ENCODE measurements around the gene KLF4. TPM values are rescaled to one million over a fixed set of nuclear protein-coding genes. Genes with fewer than 3 reads are reported as not detected.

Gene KLF4
- total RNA-seq, 1 experiment from 2014 or later: 7.1 TPM

- H3K27me3 ChIP-seq (ENCODE audit: insufficient read depth, low read length): peaks cover 2% of the 10 kb centered on the region
- no peak overlapping the region for H3K14ac ChIP-seq (ENCODE audit: insufficient read depth, low read length)
- no peak overlapping the region for H3K4me2 ChIP-seq (ENCODE audit: insufficient read depth, insufficient read length, low read length)
- peaks cover 0 to 6% (median 0%) of the 10 kb centered on the region in 3 experiments; a peak in 2 of 7 replicates for H3K36me3 Mint-ChIP-seq (ENCODE audit: insufficient read depth in 1 of 3, low read depth in 3 of 3)
- peaks cover 7% of the 10 kb centered on the region for H3K23me2 ChIP-seq (ENCODE audit: insufficient read length, low read depth, low read length, poor library complexity, severe bottlenecking)
- H3K79me1 ChIP-seq (ENCODE audit: insufficient read depth, low read depth, low read length, poor library complexity, severe bottlenecking): no peaks in the 10 kb centered on the region
- H3K9me3 ChIP-seq (ENCODE audit: control insufficient read depth, low read depth, low read length): no peaks in the 10 kb centered on the region
- no peak for DNase-seq
- H3K56ac ChIP-seq (ENCODE audit: insufficient read length, low read depth, low read length): no peak overlapping the region
- no peak overlapping the region for H2BK15ac ChIP-seq (ENCODE audit: low read depth, low read length)
- no peak overlapping the region for H2BK12ac ChIP-seq (ENCODE audit: insufficient read length, low read depth, low read length)
- no peak overlapping the region for H3K23ac ChIP-seq (ENCODE audit: insufficient read length, low read depth, low read length)
- no CpG with 5 or more reads among the region's 1 CpG for WGBS (ENCODE audit: extremely low coverage, insufficient read length, low lambda C conversion rate)
- no peaks in the 10 kb centered on the region for H3K4me1 ChIP-seq (ENCODE audit: insufficient read depth, low read length)
- H3K9me3 Mint-ChIP-seq: peaks cover 0 to 5% of the 10 kb centered on the region in 2 experiments; a peak in 1 of 5 replicates
- H4K91ac ChIP-seq (ENCODE audit: insufficient read length, low read depth, low read length): no peak overlapping the region
- no peak overlapping the region for H2AK5ac ChIP-seq (ENCODE audit: insufficient read length, low read length)
- H3K9ac ChIP-seq (ENCODE audit: extremely low read depth, insufficient read length, low read length): no peak overlapping the region
- H2BK20ac ChIP-seq (ENCODE audit: low read depth, low read length, poor library complexity, severe bottlenecking): no peak overlapping the region
- no peak overlapping the region for H4K8ac ChIP-seq (replicated peaks; ENCODE audit: insufficient read length, low read depth, low read length)
- H2AFZ ChIP-seq (ENCODE audit: low read length): no peak overlapping the region
- H3K4ac ChIP-seq (ENCODE audit: low read depth, low read length): no peak overlapping the region
- H4K20me1 ChIP-seq (ENCODE audit: control insufficient read depth, insufficient read depth, insufficient read length): no peaks in the 10 kb centered on the region
- no peak overlapping the region for H3K4me3 Mint-ChIP-seq
- no peak overlapping the region for H3K27ac ChIP-seq (ENCODE audit: insufficient read length, low read depth, low read length)
- no peak overlapping the region for H3T11ph ChIP-seq (ENCODE audit: low read length)
- H3K27me3 Mint-ChIP-seq (ENCODE audit: low read depth): peaks cover 32% of the 10 kb centered on the region
- H4K5ac ChIP-seq (ENCODE audit: insufficient read length, low read depth, low read length): no peak overlapping the region
- TF ChIP-seq, protein P1, sequence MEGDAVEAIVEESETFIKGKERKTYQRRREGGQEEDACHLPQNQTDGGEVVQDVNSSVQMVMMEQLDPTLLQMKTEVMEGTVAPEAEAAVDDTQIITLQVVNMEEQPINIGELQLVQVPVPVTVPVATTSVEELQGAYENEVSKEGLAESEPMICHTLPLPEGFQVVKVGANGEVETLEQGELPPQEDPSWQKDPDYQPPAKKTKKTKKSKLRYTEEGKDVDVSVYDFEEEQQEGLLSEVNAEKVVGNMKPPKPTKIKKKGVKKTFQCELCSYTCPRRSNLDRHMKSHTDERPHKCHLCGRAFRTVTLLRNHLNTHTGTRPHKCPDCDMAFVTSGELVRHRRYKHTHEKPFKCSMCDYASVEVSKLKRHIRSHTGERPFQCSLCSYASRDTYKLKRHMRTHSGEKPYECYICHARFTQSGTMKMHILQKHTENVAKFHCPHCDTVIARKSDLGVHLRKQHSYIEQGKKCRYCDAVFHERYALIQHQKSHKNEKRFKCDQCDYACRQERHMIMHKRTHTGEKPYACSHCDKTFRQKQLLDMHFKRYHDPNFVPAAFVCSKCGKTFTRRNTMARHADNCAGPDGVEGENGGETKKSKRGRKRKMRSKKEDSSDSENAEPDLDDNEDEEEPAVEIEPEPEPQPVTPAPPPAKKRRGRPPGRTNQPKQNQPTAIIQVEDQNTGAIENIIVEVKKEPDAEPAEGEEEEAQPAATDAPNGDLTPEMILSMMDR (conservative IDR thresholded peaks at IDR 0.05): no peak
- no peak overlapping the region for H2BK5ac ChIP-seq (ENCODE audit: insufficient read length, low read length)
- no peak overlapping the region for H2BK120ac ChIP-seq (ENCODE audit: low read depth, low read length, poor library complexity, severe bottlenecking)
- peaks cover 17 to 23% of the 10 kb centered on the region in 2 experiments for H3K4me1 Mint-ChIP-seq
- no peaks in the 10 kb centered on the region for H3K79me2 ChIP-seq (ENCODE audit: insufficient read depth, low read length)
- H3K18ac ChIP-seq (ENCODE audit: insufficient read length, low read depth, low read length): no peak overlapping the region
- H3K27ac Mint-ChIP-seq: no peak overlapping the region
These were observed 22.2 kb downstream of the KLF4 start for GRCh38 chr9:107467416-107467815.

Data from H9 (cell line).